GM21529 (cell line): ENCODE data around the gene HHAT.

Experiments
- ATAC-seq: cut with Tn5 transposase; IDR thresholded peaks from one replicate; pipeline ENCODE4 v1.9.1; 2021; ENCODE audit not compliant: unreplicated experiment

Gene HHAT

GRCh38 chr1:210532223-210532598 lies 203.5 kb downstream of the HHAT start:
- ATAC-seq: no peak

GRCh38 chr1:210535761-210536160 lies 207.1 kb downstream of the HHAT start:
- no peak for ATAC-seq

GRCh38 chr1:210536254-210536961 lies 207.7 kb downstream of the HHAT start:
- no peak for ATAC-seq

GRCh38 chr1:210540288-210540687 lies 211.6 kb downstream of the HHAT start:
- no peak for ATAC-seq

- no peak for ATAC-seq
These were observed 213.1 kb downstream of the HHAT start for GRCh38 chr1:210541680-210542358.

GRCh38 chr1:210551899-210552298 lies 223.2 kb downstream of the HHAT start:
- ATAC-seq: no peak

- ATAC-seq: no peak
These were observed 225.0 kb downstream of the HHAT start for GRCh38 chr1:210553711-210554110.

GRCh38 chr1:210554382-210554781 lies 225.7 kb downstream of the HHAT start:
- no peak for ATAC-seq

GRCh38 chr1:210556475-210556874 lies 227.8 kb downstream of the HHAT start:
- no peak for ATAC-seq

GRCh38 chr1:210557426-210558077 lies 228.8 kb downstream of the HHAT start:
- no peak for ATAC-seq

GRCh38 chr1:210558302-210558701 lies 229.6 kb downstream of the HHAT start:
- no peak for ATAC-seq

GRCh38 chr1:210565306-210565705 lies 236.6 kb downstream of the HHAT start:
- ATAC-seq: no peak

- ATAC-seq: no peak
These were observed 239.9 kb downstream of the HHAT start for GRCh38 chr1:210568631-210569030.

- ATAC-seq: no peak
These were observed 241.4 kb downstream of the HHAT start for GRCh38 chr1:210570116-210570515.

- ATAC-seq: no peak
These were observed 242.9 kb downstream of the HHAT start for GRCh38 chr1:210571356-210572284.

GRCh38 chr1:210573141-210573540 lies 244.4 kb downstream of the HHAT start:
- ATAC-seq: no peak

- ATAC-seq: no peak
These were observed 253.7 kb downstream of the HHAT start for GRCh38 chr1:210582205-210582970.

GRCh38 chr1:210584439-210585113 lies 255.9 kb downstream of the HHAT start:
- peak; percentile 84 for ATAC-seq

- ATAC-seq: no peak
These were observed 258.1 kb downstream of the HHAT start for GRCh38 chr1:210586771-210587170.

GRCh38 chr1:210587566-210587965 lies 258.9 kb downstream of the HHAT start:
- ATAC-seq: no peak
